GM19324 (cell line): ENCODE measurements around the gene MUC5B.
"Not testable (repeated sequence)": the region's sequence is repeated elsewhere in the genome, so short reads cannot be mapped to it uniquely, and the experiment has no call there.

Source experiments
- ATAC-seq: cut with Tn5 transposase; IDR thresholded peaks from one replicate; pipeline ENCODE4 v1.9.1; 2021; ENCODE audit warnings: mild to moderate bottlenecking, moderate library complexity; ENCODE audit not compliant: unreplicated experiment, low FRiP score

The MUC5B gene

GRCh38 chr11:1201395-1202153 lies 21.3 kb upstream of the MUC5B start:
- ATAC-seq: no peak

DNA sequence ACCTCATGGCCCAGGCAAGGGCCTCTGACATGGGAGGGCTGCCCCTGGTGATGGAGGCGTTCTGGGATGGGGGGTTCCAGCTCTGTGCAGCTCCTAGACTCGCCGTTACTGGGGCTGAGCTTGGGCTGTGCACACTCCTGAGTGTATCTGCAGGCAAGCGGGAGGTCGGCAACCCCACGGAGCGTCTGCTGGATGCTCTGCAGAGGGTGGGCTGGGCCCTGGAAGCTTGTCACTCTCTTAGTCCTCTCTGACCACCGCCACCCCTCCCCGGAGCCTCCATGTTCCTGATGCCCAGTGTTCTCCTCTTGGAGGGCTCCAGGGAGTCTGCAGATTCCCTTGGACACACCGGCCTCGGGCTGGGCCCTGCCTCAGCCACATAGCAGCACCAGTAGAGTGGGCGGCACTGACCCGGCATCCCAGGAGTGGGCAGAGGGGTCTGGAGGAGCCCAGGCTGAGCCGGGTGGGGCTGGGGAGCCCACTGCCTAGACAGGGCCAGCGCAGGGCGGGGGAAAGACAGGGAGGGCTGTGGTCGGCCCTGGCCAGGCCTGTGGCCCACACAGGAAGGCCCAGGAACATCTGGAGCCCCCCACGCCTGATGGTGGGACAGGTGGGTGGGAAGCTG lies 20.6 kb upstream of the MUC5B start:
- ATAC-seq: no peak

GRCh38 chr11:1202776-1203504 lies 19.9 kb upstream of the MUC5B start:
- ATAC-seq: no peak

- ATAC-seq: no peak
Observed at GRCh38 chr11:1203505-1204271, 19.2 kb upstream of the MUC5B start.

- ATAC-seq: no peak
Observed at GRCh38 chr11:1204381-1205101, 18.3 kb upstream of the MUC5B start.

DNA sequence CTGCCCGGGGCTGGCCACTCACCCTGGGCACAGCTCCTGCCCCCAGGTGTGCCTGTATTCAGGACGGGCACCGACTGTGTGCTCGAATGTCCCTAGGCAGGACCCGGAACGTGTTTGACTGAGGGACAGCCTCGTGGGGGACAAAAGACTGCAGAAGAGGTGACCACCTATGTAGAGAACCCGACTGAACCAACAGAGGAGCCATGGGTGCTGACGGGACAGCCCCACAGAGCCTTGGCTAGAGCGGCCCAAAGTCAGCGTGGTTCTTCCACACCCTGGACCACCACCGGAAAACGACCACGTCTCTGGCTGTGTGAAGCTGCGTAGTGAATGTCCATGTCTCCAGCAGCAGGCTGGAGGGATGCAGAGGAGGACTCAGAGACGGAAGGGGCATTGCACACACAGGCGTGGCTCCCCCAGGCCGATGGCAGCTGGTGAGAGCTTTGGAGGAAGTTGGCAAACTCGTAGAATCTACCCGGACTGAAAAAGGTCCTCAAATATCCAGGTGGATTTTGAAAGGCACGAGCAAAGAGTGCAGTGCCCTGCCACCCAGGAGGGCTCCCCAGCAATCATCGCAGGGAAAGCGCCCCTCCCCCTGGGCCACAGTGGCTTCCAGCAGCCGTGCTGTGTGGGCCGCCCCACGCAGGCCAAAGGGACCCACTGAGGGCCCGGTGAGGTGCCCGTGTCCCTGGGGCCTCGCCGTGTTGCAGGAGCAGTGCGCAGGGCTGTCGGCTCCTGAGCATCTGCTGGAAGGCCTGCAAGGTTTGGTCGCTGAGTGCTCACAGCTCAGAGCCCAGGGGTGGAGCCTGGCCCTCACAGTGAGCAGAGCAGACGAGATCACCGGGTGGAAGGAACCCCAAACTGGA lies 17.5 kb upstream of the MUC5B start:
- no peak for ATAC-seq

- no peak for ATAC-seq
Observed at GRCh38 chr11:1205987-1206331, 16.9 kb upstream of the MUC5B start.

- no peak for ATAC-seq
Observed at GRCh38 chr11:1206391-1207271, 16.2 kb upstream of the MUC5B start.

DNA sequence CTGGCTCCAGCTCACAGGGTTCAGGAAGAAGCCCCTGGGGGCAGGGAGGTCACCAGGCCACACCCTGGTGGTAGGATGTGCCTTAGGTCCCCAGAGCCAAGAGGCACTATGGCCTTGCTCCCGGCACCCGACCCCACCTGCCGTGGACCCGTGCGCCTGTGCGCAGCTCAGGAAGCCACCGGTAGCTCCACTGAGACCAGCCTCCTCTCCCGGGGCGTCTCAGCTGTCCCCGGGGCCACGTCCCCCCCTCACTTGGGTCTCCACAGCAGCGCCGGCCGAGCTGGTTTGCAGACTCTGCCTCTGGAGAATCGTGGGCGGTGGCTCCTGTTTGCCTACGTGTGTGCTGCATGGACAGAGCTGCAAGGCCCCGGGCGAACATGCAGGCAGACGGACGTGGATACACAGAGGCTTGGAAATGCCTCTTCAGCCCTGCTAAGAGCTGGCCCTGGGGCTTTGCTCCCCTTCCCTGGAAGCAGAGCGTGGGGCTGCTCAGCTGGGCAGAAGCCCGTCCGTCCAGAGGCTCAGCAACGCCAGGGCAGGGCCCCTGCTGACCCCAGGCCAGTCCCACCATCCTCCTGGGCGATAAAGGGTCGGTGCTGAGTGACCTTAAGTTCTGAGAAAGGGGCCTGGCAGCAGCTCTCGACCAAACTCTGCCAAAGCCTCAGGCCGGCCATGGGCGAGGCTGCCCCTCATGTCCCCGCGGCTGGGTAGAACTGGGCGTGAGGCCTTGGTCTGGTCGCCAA lies 15.3 kb upstream of the MUC5B start:
- ATAC-seq: no peak

DNA sequence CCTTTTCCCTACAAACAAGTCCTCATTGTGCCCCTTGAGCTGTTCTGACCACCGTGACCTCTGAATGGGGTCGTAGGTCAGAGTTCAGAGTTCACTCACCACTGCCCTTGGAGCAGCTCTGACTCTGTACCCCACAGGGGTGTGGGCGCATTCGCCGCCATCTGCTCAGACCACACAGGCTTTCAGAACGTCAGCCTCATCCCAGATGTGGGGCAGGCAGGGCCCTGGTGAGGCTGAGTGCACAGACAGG lies 14.8 kb upstream of the MUC5B start:
- ATAC-seq: no peak

- no peak for ATAC-seq
Observed at GRCh38 chr11:1208394-1209261, 14.2 kb upstream of the MUC5B start.

GRCh38 chr11:1209371-1210057 lies 13.4 kb upstream of the MUC5B start:
- no peak for ATAC-seq

- no peak for ATAC-seq
Observed at GRCh38 chr11:1211838-1212237, 11.0 kb upstream of the MUC5B start.

DNA sequence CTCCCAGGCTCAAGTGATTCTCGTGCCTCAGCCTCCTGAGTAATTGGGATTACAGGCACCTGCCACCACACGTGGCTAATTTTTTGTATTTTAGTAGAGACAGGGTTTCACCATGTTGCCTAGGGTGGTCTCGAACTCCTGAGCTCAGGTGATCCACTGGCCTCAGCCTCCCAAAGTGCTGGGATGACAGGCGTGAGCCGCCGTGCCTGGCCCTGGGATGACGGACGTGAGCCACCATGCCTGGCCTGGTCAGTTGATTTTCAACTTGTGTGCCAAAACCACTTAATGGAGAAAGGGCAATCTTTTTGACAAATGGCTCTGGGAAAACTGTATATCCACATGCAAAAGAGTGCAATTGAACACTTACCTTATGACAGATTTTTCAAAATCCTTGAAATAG lies 7.0 kb upstream of the MUC5B start:
- not testable (repeated sequence) for ATAC-seq

GRCh38 chr11:1217151-1217550 lies 5.7 kb upstream of the MUC5B start:
- ATAC-seq: no peak

DNA sequence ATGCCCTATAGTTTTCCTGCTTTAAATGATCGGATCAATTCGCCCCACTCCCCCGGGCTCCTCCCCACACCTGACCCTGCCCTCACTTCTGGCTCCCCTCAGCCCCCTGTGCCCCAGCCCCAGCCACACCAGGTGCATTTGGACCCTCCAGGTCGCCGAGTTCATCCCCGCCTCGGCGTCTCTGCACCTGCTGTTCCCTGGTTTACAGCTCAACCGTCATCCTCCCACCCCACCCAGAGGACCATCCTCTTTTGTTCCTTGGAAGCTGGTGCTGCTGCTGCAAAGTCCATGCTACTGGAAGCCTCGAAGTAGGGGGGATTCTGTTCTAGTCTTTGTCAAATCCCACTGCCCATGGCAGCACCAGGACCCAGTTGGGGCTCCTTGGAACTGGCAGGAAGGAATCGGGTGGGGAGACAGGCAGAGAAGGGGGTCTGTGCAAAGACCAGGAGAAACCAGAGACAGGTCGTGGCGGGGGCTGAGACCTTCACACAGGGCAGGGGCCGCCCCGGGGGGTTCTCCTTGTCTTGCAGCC lies 4.5 kb upstream of the MUC5B start:
- no peak for ATAC-seq
